Mesendoderm (in vitro differentiated cells): ENCODE measurements around the gene HNRNPA1.
"Not testable (repeated sequence)": the region's sequence is repeated elsewhere in the genome, so short reads cannot be mapped to it uniquely, and the experiment has no call there.

ENCODE experiments used
- DNase-seq: peaks from one replicate; pipeline ENCODE4 v3.0.0; 2013
- H2AK5ac ChIP-seq: 2 replicates; pipeline ENCODE4 v1.6.1; 2013; ENCODE audit warnings: low read length, inconsistent platforms
- H2BK120ac ChIP-seq: 2 replicates; pipeline ENCODE4 v1.6.1; 2013; ENCODE audit warnings: low read depth, mild to moderate bottlenecking, low read length, moderate library complexity, mixed read lengths
- H2BK15ac ChIP-seq: replicated peaks from 2 replicates; pipeline ENCODE4 v1.6.1; 2013; ENCODE audit warnings: low read depth, mild to moderate bottlenecking, moderate library complexity
- H2BK5ac ChIP-seq: 2 replicates; pipeline ENCODE4 v1.6.1; 2013; ENCODE audit warnings: low read length, inconsistent platforms
- H3K18ac ChIP-seq: 2 replicates; pipeline ENCODE4 v1.6.1; 2013; ENCODE audit warnings: mild to moderate bottlenecking, low read length, mixed read lengths
- H3K23ac ChIP-seq: one replicate; pipeline ENCODE4 v1.6.1; 2013; ENCODE audit warnings: low read length
- H3K27ac ChIP-seq: 2 replicates; pipeline ENCODE4 v1.5.1; 2013; ENCODE audit warnings: low read depth, mild to moderate bottlenecking, inconsistent platforms, low read length, moderate library complexity
- H3K27me3 ChIP-seq: 2 replicates; pipeline ENCODE4 v1.6.1; 2013; ENCODE audit warnings: low read length, control low read depth, mild to moderate bottlenecking, inconsistent platforms; ENCODE audit not compliant: insufficient read depth, poor library complexity
- H3K36me3 ChIP-seq: 2 replicates; pipeline ENCODE4 v1.6.1; 2013; ENCODE audit warnings: low read length, inconsistent platforms; ENCODE audit not compliant: control insufficient read depth, insufficient read depth
- H3K4ac ChIP-seq: one replicate; pipeline ENCODE4 v1.6.1; 2013; ENCODE audit warnings: low read depth, mild to moderate bottlenecking, low read length, moderate library complexity
- H3K4me1 ChIP-seq: 2 replicates; pipeline ENCODE4 v1.6.1; 2013; ENCODE audit warnings: low read depth, low read length, inconsistent platforms; ENCODE audit not compliant: control insufficient read depth
- H3K4me2 ChIP-seq: 2 replicates; pipeline ENCODE4 v1.6.1; 2013; ENCODE audit warnings: low read length
- H3K4me3 ChIP-seq: 2 replicates; pipeline ENCODE4 v1.5.1; 2013; ENCODE audit warnings: mild to moderate bottlenecking, low read length
- H3K56ac ChIP-seq: one replicate; pipeline ENCODE4 v1.6.1; 2013; ENCODE audit warnings: low read length
- H3K79me1 ChIP-seq: 2 replicates; pipeline ENCODE4 v1.6.1; 2013; ENCODE audit warnings: low read length, inconsistent platforms
- H3K79me2 ChIP-seq: 2 replicates; pipeline ENCODE4 v1.6.1; 2013; ENCODE audit warnings: mild to moderate bottlenecking, low read length; ENCODE audit not compliant: control insufficient read depth, insufficient read depth
- H3K9ac ChIP-seq: 2 replicates; pipeline ENCODE4 v1.6.1; 2013; ENCODE audit warnings: low read length, inconsistent platforms
- H4K5ac ChIP-seq: one replicate; pipeline ENCODE4 v1.6.1; 2013; ENCODE audit warnings: low read length
- H4K8ac ChIP-seq: one replicate; pipeline ENCODE4 v1.6.1; 2013; ENCODE audit warnings: low read depth, mild to moderate bottlenecking, control low read depth, low read length, moderate library complexity
- WGBS: extraction: QIAGEN DNeasy Blood & Tissue Kit; methylation state at CpG from one replicate; pipeline ENCODE4 v1.1.7; 2013; ENCODE audit warnings: low lambda C conversion rate, missing lambda C conversion rate; ENCODE audit not compliant: insufficient coverage; ENCODE audit errors: extremely low coverage; 5-methylcytosine and 5-hydroxymethylcytosine counted together

Gene HNRNPA1

DNA sequence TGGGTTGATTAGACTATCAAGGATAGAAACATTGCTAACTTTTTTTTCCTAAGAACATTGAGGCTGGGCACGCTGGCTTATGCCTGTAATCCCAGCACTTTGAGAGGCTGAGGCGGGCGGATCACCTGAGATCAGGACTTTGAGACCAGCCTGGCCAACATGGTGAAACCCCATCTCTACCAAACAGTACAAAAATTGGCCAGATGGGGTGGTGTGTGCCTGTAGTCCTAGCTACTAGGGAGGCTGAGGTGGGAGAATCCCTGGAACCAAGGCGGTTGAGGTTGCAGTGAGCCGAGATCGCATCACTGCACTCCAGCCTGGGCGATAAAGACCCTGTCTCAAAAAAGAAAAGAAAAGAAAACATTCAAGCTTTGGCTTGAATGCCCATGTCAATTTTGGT is 31.8 kb downstream of the HNRNPA1 start:
- no CpG with 5 or more reads among the region's 7 CpGs for WGBS
- not testable (repeated sequence) for H3K23ac ChIP-seq

GRCh38 chr12:54321363-54321762 is 40.8 kb downstream of the HNRNPA1 start:
- DNase-seq: no peak
- H3K27me3 ChIP-seq: no peaks in the 10 kb centered on the region
- no peaks in the 10 kb centered on the region for H3K36me3 ChIP-seq
- H2BK5ac ChIP-seq: no peak overlapping the region
- WGBS: no CpG with 5 or more reads among the region's 5 CpGs
- H3K27ac ChIP-seq: no peak overlapping the region
- no peak overlapping the region for H3K18ac ChIP-seq
- no peaks in the 10 kb centered on the region for H3K4me1 ChIP-seq
- no peak overlapping the region for H3K4ac ChIP-seq
- H2BK15ac ChIP-seq: no peak overlapping the region
- H3K79me1 ChIP-seq: no peaks in the 10 kb centered on the region
- H3K9ac ChIP-seq: no peak overlapping the region
- no peak overlapping the region for H4K5ac ChIP-seq
- H3K23ac ChIP-seq: no peak overlapping the region
- no peak overlapping the region for H3K4me2 ChIP-seq
- H2BK120ac ChIP-seq: no peak overlapping the region
- no peak overlapping the region for H4K8ac ChIP-seq
- no peak overlapping the region for H3K56ac ChIP-seq
- no peak overlapping the region for H2AK5ac ChIP-seq
- no peak overlapping the region for H3K4me3 ChIP-seq
- peaks cover 3% of the 10 kb centered on the region for H3K79me2 ChIP-seq

More for the DNA sequence above, 31.8 kb downstream of the HNRNPA1 start:
- H3K79me1 ChIP-seq, H2BK5ac ChIP-seq, H4K5ac ChIP-seq, H3K4me1 ChIP-seq, H3K18ac ChIP-seq, H3K27ac ChIP-seq, H2BK120ac ChIP-seq, H3K36me3 ChIP-seq, DNase-seq, H4K8ac ChIP-seq, H3K9ac ChIP-seq, H2BK15ac ChIP-seq, H3K4me3 ChIP-seq, H2AK5ac ChIP-seq, H3K4ac ChIP-seq, H3K79me2 ChIP-seq, H3K27me3 ChIP-seq, H3K56ac ChIP-seq, H3K4me2 ChIP-seq: not testable (repeated sequence)

- peaks cover 2% of the 10 kb centered on the region for H3K4me1 ChIP-seq
- no CpG with 5 or more reads among the region's 34 CpGs for WGBS
Measured at GRCh38 chr12:54324617-54325441, 44.3 kb downstream of the HNRNPA1 start, which contains the start of gene COPZ1. Gene COPZ1, plus strand, starts transcription at chr12:54325131. Its CDS starts 33 bp downstream, at chr12:54325164.

GRCh38 chr12:54325442-54326109 is 45.0 kb downstream of the HNRNPA1 start:
- H3K56ac ChIP-seq: peak overlapping the region; percentile 90
- peak overlapping the region; percentile 93 for H3K4ac ChIP-seq
- H3K4me1 ChIP-seq, H3K36me3 ChIP-seq, H2BK15ac ChIP-seq, H4K8ac ChIP-seq, H3K27me3 ChIP-seq, DNase-seq, H2BK5ac ChIP-seq, H3K27ac ChIP-seq, H3K79me2 ChIP-seq, H2BK120ac ChIP-seq, H3K79me1 ChIP-seq, H3K23ac ChIP-seq: not testable (repeated sequence)
- peak overlapping the region; percentile 78 for H4K5ac ChIP-seq
- H3K4me3 ChIP-seq: peak overlapping the region; percentile 83
- H3K18ac ChIP-seq: peak overlapping the region; percentile 72
- H2AK5ac ChIP-seq: peak overlapping the region; percentile 4
- peak overlapping the region; percentile 86 for H3K9ac ChIP-seq
- peak overlapping the region; percentile 73 for H3K4me2 ChIP-seq
- WGBS: no CpG with 5 or more reads among the region's 22 CpGs

More at GRCh38 chr12:54324617-54325441, 44.3 kb downstream of the HNRNPA1 start, which contains the start of gene COPZ1:
- Histone ChIP-seq H3K27me3 (no peaks in the 10 kb centered on the region), H3K56ac (peak within 1 kb of the TSS; percentile 90), H3K27ac (no peak within 1 kb of the TSS), H4K5ac (peak within 1 kb of the TSS; percentile 78), H3K36me3 (no peaks in the 10 kb centered on the region), H3K4me2 (peak within 1 kb of the TSS; percentile 73), H3K9ac (peak within 1 kb of the TSS; percentile 86), H4K8ac (no peak within 1 kb of the TSS), H2BK15ac (no peak within 1 kb of the TSS), H3K18ac (peak within 1 kb of the TSS; percentile 72), H3K4ac (peak within 1 kb of the TSS; percentile 93), H3K23ac (no peak within 1 kb of the TSS), H3K79me2 (peaks cover 3% of the 10 kb centered on the region), H2BK5ac (peak within 1 kb of the TSS; percentile 56), H3K79me1 (no peaks in the 10 kb centered on the region), H3K4me3 (peak within 1 kb of the TSS; percentile 83), H2AK5ac (peak within 1 kb of the TSS; percentile 4), H2BK120ac (no peak within 1 kb of the TSS)
- DNase-seq: peak; percentile 100

- Histone ChIP-seq H2AK5ac (no peak overlapping the region), H4K8ac (no peak overlapping the region), H3K4me3 (no peak overlapping the region), H3K56ac (peak overlapping the region; percentile 28), H3K27ac (no peak overlapping the region), H3K79me2 (peaks cover 5% of the 10 kb centered on the region), H3K4me1 (peaks cover 9% of the 10 kb centered on the region), H3K79me1 (peaks cover 7% of the 10 kb centered on the region), H4K5ac (no peak overlapping the region), H3K27me3 (no peaks in the 10 kb centered on the region), H2BK120ac (no peak overlapping the region), H2BK5ac (no peak overlapping the region), H3K18ac (no peak overlapping the region), H3K4me2 (no peak overlapping the region), H3K23ac (no peak overlapping the region), H3K36me3 (no peaks in the 10 kb centered on the region), H3K4ac (no peak overlapping the region), H3K9ac (peak overlapping the region; percentile 3), H2BK15ac (no peak overlapping the region)
- no peak for DNase-seq
- WGBS: no CpG with 5 or more reads among the region's 6 CpGs
Measured at GRCh38 chr12:54328595-54329337, 48.2 kb downstream of the HNRNPA1 start.
